ENCODE measurements around the gene METTL8.
"Not testable (repeated sequence)": the region's sequence is repeated elsewhere in the genome, so short reads cannot be mapped to it uniquely, and the experiment has no call there.

The METTL8 gene

DNA sequence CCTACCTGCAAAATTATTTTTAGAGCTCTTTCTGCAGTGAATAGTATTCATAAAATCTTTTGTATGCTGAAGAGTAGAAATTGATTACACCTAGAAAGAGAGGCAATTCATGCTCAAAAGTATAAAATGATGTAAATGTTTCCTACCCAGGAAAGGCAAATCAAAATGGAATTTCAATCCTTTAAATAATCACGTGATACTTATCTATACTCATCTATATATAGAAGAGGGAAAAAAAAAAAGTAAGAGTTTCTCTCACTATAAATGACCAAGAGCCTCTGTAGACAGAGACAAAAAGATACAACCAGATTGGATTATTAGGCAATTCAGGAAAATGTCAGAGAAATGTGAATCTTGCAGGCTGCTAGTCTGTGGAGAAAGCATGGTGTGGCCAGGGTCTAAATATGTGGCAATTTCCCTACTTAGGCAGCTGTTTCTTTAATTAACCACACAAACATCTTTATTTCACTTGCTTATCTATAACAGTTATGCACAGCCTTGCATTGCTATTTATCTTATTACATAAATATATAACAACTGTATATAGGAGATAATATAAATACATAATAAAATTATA, 39.5 kb downstream of the METTL8 start:
- DNase-seq = no peak

DNA sequence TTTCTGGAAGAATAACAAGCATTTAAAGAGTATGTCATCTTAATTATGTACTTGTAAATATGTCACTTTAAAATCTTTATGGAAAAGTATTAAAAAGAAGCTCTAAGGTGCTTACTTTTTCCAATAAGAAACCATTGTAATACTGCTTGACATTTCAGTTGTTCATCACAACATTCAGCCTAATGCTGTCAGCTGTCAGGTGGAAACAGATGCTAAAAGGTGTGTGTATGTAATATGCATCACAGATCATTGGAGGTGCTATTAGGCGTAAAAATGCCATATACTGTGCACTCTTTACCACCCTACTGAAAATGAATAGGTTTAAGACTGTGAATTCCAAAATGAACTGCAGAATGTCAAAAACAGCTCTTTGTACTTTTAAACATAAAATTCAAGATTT, 40.3 kb downstream of the METTL8 start:
- DNase-seq = no peak

DNA sequence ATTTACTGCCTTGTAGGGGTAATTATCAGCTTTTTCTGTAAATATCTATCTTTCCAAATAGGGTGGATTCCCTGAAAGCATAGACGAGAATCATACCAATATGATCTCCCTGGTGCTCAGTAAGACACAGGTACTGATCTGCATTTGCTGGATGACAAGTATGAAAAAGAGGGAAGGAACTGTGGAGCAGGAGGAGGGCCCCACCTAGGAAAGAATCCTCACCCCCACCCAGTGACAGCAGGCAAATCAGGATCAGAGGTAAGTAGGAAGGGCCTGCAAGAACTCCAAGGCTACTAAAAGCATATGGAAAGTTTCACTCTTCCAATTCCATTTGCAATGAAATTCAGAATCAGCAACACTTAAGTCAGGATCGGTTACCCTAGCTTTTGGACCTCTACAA, 42.3 kb downstream of the METTL8 start:
- DNase-seq = no peak

GRCh38 chr2:171390941-171391516, 42.8 kb downstream of the METTL8 start:
- no peak for DNase-seq

DNA sequence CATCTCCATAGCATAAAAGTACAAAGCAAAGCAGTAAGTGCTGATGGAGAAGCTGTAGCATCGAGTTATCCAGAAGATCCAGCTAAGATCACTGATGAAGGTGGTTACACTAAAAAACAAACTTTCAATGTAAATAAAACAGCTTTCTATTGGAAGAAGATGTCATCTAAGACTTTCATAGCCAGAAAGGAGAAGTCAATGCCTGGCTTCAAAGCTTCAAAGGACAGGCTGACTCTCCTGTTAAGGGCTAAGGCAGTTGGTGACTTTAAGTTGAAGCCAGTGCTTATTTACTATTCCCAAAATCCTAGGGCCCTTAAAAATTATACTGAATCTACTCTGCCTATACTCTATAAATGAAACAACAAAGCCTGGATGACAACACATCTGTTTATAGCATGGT, 44.0 kb downstream of the METTL8 start:
- no peak for DNase-seq

- DNase-seq = no peak
These were observed 44.5 kb downstream of the METTL8 start for GRCh38 chr2:171389325-171389724.

GRCh38 chr2:171387052-171387451, 46.7 kb downstream of the METTL8 start:
- no peak for DNase-seq

DNA sequence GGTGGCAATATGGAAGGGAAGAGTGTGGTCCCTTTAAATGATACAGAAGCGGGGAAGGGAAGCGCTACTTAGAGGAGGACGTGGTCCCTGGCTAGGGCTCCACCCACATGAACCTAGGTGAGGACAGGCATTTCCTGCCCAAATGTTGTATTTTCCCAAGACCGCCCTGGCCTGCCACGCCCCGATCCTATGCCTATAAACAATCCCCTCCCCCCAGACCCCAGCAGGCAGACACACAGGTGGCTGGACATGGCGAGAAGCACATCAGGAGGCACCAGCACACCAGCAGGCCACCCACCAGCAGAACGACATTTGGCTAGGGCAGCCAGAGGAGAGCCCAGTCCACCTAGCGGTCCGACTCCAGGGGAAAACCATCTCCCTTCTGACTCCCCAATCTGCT, 47.2 kb downstream of the METTL8 start:
- DNase-seq = no peak

DNA sequence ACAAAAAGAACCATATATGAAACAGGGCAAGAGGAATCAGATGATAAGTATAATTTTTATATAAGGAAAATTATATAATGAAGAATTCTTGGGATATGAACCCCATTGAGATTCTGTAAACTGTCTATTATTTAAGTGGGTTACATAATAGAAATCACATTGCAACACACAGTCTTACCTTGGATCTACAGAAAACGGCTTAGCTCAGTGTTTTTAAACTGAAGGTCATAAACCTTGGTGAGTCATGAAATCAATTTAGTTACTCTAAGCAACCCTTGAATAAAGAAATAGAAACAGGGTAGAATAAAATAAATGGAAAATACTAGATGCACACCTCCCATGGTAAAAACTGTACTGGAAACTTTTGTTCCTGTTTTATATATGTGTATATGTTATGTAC, 50.7 kb downstream of the METTL8 start:
- no peak for DNase-seq

- not testable (repeated sequence) for DNase-seq
These were observed 51.6 kb downstream of the METTL8 start for GRCh38 chr2:171382175-171382574.

GRCh38 chr2:171377852-171378251, 55.9 kb downstream of the METTL8 start:
- not testable (repeated sequence) for DNase-seq

DNA sequence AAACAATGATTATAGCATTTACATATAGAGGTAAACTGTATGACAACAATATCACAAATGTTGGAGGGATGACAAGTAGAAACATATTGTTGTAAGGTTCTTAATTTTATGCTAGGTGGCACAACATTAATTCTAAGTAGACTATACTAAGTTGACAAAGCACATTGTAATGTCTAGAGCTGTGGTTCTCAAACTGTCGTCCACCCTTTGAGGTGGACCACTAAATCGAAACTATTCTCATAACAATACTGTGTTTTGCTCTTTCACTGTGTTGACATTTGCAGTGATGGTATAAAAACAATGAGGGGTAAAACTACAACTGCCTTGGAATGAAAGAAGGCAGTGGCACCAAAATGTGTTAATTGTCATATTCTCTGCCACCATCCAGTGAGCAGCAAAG, 66.1 kb downstream of the METTL8 start:
- no peak for DNase-seq

GRCh38 chr2:171365778-171366177, 68.0 kb downstream of the METTL8 start:
- DNase-seq = no peak

DNA sequence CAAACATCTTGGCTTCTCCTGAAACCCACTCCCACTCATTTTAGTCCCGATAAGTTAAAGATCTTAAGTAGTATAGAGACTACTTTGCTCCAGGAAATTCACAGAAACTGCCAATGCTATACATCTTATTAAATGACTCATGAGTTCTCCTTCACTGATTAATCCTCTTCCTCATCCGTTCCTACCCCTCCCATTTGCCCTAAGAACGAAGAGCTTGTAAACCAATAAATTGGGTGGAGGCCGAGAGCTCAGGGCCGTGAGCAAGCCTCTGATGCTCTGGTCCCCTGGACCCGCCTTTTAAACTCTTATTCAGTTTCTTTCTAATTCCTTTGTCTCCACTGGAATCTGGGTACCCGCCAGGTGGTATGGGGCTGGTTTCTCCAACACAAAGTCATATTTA, 68.6 kb downstream of the METTL8 start:
- no peak for DNase-seq

DNA sequence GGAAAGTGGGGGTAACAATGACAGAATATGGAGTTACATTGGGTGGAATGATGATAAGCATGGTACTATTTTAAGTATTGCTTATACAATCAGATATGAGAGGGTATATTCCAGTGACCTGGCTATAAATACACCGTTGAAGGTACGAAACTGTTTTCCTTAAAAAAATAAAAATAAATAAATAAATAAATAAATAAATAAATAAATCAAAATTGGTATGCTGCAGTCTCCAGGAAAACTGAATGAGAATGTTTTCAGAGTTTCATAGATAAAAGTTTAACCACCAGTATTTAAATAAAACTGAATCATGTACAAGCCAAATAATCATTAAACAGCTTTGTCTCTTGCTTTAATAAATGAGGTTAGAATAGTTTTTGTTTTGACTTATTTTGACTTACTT, 71.4 kb downstream of the METTL8 start:
- DNase-seq = no peak

GRCh38 chr2:171360905-171361304, 72.9 kb downstream of the METTL8 start:
- no peak for DNase-seq

DNA sequence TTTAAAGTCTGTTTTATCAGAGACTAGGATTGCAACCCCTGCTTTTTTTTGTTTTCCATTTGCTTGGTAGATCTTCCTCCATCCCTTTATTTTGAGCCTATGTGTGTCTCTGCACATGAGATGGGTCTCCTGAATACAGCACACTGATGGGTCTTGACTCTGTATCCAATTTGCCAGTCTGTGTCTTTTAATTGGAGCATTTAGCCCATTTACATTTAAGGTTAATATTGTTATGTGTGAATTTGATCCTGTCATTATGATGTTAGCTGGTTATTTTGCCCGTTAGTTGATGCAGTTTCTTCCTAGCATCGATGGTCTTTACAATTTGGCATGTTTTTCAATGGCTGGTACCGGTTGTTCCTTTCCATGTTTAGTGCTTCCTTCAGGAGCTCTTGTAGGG, 80.0 kb downstream of the METTL8 start:
- not testable (repeated sequence) for DNase-seq

GRCh38 chr2:171348056-171348455, 85.7 kb downstream of the METTL8 start:
- DNase-seq = no peak

- DNase-seq = peak; percentile 54
These were observed 86.2 kb downstream of the METTL8 start for GRCh38 chr2:171347591-171348032.

- no peak for DNase-seq
These were observed 86.8 kb downstream of the METTL8 start for GRCh38 chr2:171346723-171347557.

GRCh38 chr2:171345971-171346722, 87.6 kb downstream of the METTL8 start:
- no peak for DNase-seq

GRCh38 chr2:171344182-171344581, 89.6 kb downstream of the METTL8 start:
- DNase-seq = no peak

- DNase-seq = peak; percentile 30
These were observed 91.8 kb downstream of the METTL8 start for GRCh38 chr2:171342067-171342413.
